Tibial nerve (tissue), 4 donors: ENCODE measurements around the gene ATP6V0D1.

Experiments used
- CTCF ChIP-seq, 5 experiments: fragments of 200-600 bp in 3 of 5; fragments of 450-650 bp in 2 of 5; sonication (generic) in 3 of 5; IDR thresholded peaks; one replicate each; pipeline ENCODE4 v1.5.1; 2016 to 2019; ENCODE audit warnings: antibody characterized with exemption in 5 of 5, mild to moderate bottlenecking in 3 of 5, moderate library complexity in 2 of 5
- EP300 ChIP-seq, 2 donors: sonication (generic); formaldehyde crosslinking; IDR thresholded peaks; one replicate each; pipeline ENCODE4 v1.6.1; 2017; ENCODE audit warnings: antibody characterized with exemption in 2 of 2, mild to moderate bottlenecking in 1 of 2
- POLR2A ChIP-seq, 2 donors: fragments of 450-650 bp; IDR thresholded peaks; one replicate each; pipeline ENCODE4 v1.6.1; 2017; ENCODE audit warnings: antibody characterized with exemption in 2 of 2, mild to moderate bottlenecking in 2 of 2, moderate library complexity in 2 of 2

GRCh38 chr16:67447508-67448076 lies 33.4 kb downstream of the ATP6V0D1 start:
- TF ChIP-seq POLR2A (IDR thresholded peaks at IDR 0.05) (no peak), CTCF (IDR thresholded peaks at IDR 0.05) (peak in 3 of 5 experiments; percentile 15 to 32 (median 27)), EP300 (IDR thresholded peaks at IDR 0.05) (no peak)
